HG02943 (cell line): ENCODE results near the gene AP1B1.
"Not testable (repeated sequence)": the region's sequence is repeated elsewhere in the genome, so short reads cannot be mapped to it uniquely, and the experiment has no call there.

Source experiments
- ATAC-seq: cut with Tn5 transposase; IDR thresholded peaks from one replicate; pipeline ENCODE4 v1.9.1; 2021; ENCODE audit warnings: mild to moderate bottlenecking, low read depth, moderate library complexity; ENCODE audit not compliant: unreplicated experiment

Gene AP1B1

GRCh38 chr22:29387921-29388758 is at the start of gene AP1B1:
Gene AP1B1, minus strand, starts transcription at chr22:29388570. Its CDS starts 21,327 bp downstream, at chr22:29367243.
- ATAC-seq: peak; percentile 85

- no peak for ATAC-seq
These were observed 47.1 kb upstream of the AP1B1 start for GRCh38 chr22:29435236-29436136.

GRCh38 chr22:29434288-29434687 is 45.9 kb upstream of the AP1B1 start:
- no peak for ATAC-seq

- no peak for ATAC-seq
These were observed 45.5 kb upstream of the AP1B1 start for GRCh38 chr22:29433856-29434255.

- ATAC-seq: no peak
These were observed 43.6 kb upstream of the AP1B1 start for GRCh38 chr22:29431986-29432385.

DNA sequence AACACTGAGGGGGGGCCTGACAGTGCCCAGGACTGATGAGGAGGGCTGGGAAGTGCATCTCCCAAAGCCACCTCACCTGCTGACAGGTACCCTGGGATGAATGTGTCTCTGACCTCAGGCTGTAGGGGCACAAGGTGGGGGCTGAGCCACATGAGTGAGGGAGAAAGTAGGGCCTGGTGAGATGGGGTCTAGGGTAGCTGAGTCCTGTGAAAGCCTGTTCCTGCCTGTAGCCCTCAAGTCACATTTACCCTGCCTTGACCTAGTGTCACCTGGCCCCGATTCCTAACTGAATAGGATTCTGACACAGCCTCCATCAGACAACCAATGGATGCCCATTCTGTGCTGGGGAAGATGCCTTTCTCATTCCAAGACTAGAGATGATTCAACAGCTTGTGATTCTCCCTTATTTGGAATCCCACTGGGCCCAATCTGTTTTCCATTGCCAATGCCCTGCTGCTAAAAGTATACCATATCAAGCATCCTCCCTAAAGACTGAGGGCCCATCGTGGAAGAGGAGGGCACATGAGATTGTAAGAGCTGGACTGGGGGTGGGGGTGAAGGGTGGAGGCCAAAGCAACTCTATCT is 38.9 kb upstream of the AP1B1 start:
- ATAC-seq: no peak

DNA sequence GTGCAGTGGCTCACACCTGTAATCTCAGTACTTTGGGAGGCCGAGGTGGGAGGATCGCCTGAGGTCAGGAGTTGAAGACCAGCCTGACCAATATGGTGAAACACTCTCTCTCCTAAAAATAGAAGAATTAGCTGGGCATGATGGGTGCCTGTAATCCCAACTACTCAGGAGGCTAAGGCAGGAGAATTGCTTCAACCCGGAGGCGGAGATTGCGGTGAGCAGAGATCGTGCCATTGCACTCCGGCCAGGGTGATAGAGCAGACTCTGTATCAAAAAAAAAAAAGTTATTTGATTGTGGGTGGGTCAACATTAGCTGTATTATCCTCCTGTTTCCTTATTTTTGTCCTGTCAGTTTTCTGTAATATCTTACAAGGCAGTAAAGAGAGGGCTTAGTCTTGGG is 38.1 kb upstream of the AP1B1 start:
- ATAC-seq: no peak

GRCh38 chr22:29418704-29419103 is 30.3 kb upstream of the AP1B1 start:
- ATAC-seq: not testable (repeated sequence)

DNA sequence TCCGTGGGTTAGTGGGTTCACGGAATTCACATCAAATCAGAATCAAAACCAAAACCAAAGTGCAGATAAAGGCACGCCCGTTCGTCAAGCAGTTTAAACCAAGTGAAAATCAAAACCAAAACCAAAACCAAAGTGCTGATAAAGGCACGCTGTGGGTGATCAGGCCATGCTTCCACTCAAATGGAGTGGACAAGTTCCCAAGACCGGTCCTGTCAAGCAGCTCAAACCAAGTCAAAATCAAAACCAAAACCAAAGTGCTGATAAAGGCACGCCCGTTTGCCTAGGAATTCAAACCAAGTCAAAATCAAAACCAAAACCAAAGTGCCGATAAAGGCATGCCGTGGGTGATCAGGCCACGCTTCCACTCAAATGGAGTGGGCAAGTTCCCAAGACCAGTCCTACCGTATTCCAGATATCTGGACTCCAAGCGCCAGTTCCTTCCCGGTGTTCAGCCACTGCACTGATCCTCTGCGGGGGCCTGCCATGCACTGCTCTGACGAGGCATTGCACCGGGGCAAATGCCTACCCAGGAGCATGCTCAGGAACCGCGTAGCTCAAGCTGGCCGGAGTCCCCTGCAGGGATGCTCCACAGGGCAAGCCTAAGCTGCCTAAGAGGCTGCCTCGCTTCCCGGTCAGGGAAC is 26.7 kb upstream of the AP1B1 start:
- ATAC-seq: not testable (repeated sequence)

GRCh38 chr22:29412772-29413171 is 24.4 kb upstream of the AP1B1 start:
- not testable (repeated sequence) for ATAC-seq

GRCh38 chr22:29411569-29412211 is 23.3 kb upstream of the AP1B1 start:
- peak; percentile 66 for ATAC-seq

DNA sequence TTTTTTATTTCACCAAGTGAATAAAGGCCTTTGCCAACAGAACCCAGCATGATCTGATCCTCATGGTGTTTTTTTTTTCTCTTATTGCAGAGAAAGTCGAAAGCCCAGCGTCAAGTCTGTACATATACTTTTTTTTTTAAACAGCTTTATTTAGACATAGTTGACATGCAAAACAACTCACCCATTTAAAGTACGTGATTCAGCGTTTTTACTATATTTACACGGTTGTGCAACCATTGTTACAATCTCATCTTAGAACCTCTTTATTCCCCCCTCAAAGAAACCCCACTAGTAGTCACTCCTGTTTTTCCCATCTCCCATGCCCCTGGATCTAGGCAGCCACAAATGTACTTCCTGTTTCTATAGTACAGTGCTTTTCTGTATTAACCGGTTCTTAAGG is 20.6 kb upstream of the AP1B1 start:
- ATAC-seq: no peak

DNA sequence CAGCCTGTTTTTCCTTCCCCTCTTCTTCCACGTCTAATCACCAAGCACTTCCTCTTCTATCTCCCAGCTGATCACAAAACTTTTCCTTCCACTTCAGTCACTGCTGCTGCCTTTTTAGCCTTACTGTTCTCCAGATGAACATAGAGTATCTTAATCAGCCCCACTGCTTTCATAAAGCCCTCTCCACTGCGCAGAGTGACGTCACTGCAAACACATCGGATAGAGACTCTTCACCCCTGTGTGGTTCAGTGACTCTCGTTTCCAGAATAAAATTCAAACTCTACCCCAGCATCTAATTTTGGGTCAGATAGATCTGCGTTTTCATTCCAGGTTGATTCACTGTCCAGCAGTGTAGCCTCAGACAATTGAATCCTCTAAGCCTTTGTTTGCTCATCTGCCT is 13.2 kb upstream of the AP1B1 start:
- ATAC-seq: not testable (repeated sequence)

GRCh38 chr22:29400576-29400975 is 12.2 kb upstream of the AP1B1 start:
- no peak for ATAC-seq

GRCh38 chr22:29397791-29398190 is 9.4 kb upstream of the AP1B1 start:
- ATAC-seq: no peak

- no peak for ATAC-seq
These were observed 7.8 kb upstream of the AP1B1 start for GRCh38 chr22:29396126-29396525.

DNA sequence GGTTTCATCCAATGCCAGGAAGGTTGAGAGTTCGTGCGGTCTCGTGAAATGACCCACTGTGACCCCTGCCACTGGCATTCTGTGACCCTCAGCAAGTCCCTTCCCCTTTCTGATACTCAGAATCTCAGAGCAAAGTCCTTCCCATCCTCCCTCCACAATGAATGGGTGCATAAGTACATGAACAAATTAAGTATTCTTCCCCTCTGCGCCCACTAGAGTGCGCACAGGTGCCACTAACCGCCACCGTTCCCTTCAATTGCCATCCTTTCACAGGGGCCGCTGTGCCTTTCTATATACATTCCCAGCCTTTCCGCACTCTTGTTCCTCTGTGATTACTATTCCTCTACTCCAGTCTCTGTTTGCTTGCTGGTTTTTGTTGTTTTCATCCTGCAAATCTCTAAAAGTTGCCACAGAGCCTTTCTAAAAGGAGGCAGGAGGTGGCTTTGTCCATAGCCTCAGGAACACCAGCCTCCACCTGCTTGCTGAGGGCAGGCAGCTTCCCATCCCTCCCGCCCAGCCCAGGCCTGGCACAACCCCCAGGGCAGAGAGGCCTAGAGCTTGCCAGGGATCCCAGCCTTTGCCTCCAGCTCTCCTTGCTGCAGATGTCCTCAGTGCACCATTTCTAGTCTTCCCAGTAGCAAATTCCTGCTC is 6.7 kb upstream of the AP1B1 start:
- ATAC-seq: no peak

- no peak for ATAC-seq
These were observed 4.7 kb upstream of the AP1B1 start for GRCh38 chr22:29393019-29393608.

DNA sequence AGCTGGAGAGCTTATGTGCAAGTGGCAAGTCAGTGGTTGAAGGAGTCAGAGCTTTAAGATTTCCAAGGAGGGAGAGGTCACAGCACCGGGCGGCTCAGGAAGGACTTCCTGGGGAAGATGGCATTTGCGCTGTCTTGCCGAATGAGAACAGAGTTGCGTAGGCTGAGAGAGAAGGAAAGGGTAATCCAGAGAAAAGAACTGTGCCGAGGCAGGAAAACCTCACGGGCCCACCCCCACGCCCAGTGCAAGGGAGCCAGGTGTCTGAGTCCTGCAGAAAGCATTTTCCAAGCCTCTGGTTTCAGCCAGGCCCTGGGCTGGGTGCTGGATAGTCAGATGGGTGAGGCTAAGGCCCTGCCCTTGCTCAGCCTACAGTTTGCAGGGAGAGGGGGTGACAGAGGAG is 3.2 kb upstream of the AP1B1 start:
- ATAC-seq: no peak
